HG02588 (cell line): ENCODE data around the gene CHRM3.

Experiments
- ATAC-seq: cut with Tn5 transposase; IDR thresholded peaks from one replicate; pipeline ENCODE4 v1.9.1; 2021; ENCODE audit warnings: mild to moderate bottlenecking, moderate library complexity; ENCODE audit not compliant: unreplicated experiment

The CHRM3 gene

GRCh38 chr1:239394107-239394506 lies 7.7 kb downstream of the CHRM3 start:
- no peak for ATAC-seq

DNA sequence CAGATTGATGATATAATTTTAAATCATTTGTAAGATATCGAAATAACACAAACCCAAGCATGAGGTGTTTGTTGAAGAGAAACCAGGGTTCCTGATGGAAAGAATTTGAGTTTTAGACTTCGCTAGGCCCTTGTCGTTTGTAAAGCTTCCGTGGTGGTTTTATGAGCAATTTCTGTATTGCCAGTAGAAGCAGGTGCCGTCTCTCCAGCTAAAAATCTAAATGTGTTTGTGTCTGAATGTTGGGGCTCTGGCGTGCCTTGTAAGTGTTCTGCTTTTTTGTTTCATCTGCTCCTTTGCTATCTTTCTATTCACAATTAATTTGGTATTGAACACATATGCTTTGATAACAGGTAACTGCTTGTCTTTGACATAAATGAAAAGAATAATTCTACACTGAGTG lies 27.5 kb downstream of the CHRM3 start:
- no peak for ATAC-seq

- ATAC-seq = no peak
Measured at GRCh38 chr1:239417221-239417620, 30.9 kb downstream of the CHRM3 start.

DNA sequence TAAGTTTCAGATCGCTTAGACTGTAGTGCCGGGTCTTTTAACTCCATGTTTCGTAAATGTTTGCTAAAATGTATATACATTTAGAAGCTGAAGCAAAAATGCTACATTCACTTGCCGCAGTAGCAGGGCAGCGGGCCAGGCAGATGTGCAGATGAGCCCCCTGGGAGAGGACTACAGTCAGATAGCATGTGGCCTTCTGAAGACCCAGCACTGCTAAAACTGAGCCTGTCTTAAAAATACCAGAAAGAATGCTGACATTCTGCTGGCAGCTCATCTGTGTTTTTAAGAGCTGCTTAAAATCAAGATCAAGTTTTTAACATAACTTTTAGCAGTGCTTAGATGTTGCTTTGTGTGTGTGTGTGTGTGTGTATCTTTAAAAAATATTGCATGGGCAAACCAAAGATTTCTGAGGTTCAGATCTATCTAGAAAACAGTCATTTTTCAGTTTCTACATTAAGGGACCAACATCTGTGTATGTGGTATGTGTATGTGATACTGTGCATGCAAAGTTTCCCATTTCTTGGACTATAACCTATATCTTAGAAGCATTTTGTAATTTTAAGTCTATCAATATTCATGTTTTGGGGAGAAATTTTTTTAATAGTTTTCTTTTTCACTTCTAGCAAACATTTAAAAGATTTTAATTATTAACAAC lies 31.7 kb downstream of the CHRM3 start:
- no peak for ATAC-seq

DNA sequence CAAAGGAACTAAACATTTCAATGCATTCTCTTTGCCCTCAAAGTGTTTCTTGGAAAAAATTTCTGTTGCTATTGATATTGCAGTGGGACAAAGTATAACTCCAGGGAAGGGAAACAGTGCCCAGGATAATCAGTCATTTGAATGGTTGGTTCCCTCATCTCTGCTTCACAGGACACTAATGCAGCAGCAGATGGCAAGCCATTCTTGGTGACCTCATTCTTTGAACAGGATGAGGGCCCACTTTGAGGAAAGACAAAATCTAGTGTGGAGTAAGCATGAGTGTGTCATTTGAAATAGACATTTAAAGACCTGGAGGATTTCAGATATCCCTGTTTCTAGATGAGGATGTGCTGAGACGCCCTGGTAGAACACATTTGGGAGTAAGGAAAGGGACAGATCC lies 32.3 kb downstream of the CHRM3 start:
- no peak for ATAC-seq

DNA sequence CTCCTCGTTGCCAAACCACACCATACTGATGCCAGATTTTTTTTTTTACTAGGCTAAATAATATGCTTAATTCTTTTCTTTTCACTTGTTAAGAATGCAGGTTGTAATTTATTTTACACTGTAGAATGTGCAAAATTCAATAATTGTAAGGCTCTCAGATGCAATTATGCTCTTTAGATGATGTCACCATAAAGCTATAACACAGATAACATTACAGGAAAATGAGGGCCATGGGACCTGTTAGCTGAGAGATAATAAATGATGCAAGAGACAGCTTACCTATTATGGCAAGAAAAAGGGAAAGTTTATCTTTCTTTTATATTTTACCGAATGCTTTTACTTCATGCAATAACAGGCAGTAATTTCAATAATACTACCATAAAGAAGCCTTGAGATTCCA lies 35.4 kb downstream of the CHRM3 start:
- ATAC-seq = no peak

DNA sequence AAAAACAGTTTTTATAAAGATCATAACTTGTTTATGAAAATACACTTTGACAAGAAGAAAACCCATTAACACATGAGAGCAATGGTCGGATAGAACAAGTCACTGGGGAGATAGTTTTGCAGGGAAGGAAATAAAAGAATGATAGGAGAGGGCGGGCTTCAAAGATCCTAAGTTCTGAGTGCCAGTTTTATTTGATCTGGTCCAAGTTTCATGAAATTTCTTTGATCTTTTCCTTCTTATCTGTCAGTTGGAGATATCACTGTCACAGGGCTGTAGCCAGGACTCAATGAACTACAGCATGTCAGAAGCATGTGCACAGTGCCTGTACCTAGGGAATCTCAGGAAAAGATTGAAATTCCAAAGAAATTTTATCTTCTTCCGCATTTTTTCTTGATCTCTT lies 36.5 kb downstream of the CHRM3 start:
- ATAC-seq = no peak

DNA sequence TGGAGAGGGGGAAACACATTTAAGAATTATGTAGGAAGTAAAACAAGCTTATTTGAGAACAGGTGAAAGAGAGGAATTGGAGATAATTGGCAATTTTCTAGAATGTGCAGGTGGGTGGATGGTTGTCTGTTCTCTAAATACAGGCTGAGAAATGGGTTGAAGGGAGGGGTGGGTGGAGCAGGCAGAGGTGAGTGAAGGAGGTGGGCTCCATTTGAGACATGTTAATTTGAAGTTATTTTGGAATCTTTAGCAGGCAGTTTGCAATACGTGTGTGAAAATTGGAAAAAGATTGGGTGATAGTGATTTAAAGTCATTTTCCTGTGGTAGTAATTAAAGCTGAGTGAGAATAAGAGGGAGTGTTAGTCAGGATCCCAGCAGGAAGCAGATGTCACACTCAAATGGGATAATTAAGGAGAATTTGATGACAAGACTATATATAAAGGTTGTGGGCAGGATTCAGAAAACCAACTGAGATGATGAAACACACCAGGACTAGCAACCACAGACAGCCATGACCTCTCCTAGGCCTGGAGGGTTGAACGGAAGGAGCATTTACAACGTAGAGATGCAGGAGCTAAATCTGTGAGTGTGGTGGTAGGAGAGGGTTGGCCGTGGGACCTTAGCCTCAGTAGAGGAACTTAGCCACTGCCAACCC lies 40.6 kb downstream of the CHRM3 start:
- no peak for ATAC-seq

- ATAC-seq = no peak
Measured at GRCh38 chr1:239427712-239428111, 41.3 kb downstream of the CHRM3 start.

- no peak for ATAC-seq
Measured at GRCh38 chr1:239428120-239428710, 41.8 kb downstream of the CHRM3 start.

- ATAC-seq = no peak
Measured at GRCh38 chr1:239429163-239429562, 42.8 kb downstream of the CHRM3 start.

- no peak for ATAC-seq
Measured at GRCh38 chr1:239432255-239432654, 45.9 kb downstream of the CHRM3 start.

DNA sequence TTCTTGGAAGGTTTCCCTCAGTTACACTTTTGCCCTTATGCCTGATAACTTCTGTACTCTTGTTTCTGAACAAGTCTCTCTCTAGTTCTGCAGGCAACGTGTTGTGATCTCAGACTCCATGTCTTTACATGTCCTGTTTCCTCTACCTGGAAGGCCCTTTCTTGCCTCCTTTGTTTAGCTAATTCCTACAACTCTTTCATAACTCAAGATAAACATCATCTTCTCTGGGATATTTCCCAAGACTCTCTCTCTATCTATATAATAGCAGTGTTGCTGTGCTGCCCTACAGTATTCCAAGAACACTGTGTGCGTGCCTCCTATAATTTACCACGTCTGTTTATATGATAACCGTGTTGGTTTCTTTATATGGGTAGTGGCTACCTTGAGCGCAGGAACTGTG lies 47.8 kb downstream of the CHRM3 start:
- no peak for ATAC-seq
